GM21515 (cell line): Measurements from ENCODE around the gene TMEM151B.

ENCODE experiments used
- ATAC-seq: cut with Tn5 transposase; IDR thresholded peaks from one replicate; pipeline ENCODE4 v1.9.1; 2021; ENCODE audit not compliant: unreplicated experiment

TMEM151B gene

DNA sequence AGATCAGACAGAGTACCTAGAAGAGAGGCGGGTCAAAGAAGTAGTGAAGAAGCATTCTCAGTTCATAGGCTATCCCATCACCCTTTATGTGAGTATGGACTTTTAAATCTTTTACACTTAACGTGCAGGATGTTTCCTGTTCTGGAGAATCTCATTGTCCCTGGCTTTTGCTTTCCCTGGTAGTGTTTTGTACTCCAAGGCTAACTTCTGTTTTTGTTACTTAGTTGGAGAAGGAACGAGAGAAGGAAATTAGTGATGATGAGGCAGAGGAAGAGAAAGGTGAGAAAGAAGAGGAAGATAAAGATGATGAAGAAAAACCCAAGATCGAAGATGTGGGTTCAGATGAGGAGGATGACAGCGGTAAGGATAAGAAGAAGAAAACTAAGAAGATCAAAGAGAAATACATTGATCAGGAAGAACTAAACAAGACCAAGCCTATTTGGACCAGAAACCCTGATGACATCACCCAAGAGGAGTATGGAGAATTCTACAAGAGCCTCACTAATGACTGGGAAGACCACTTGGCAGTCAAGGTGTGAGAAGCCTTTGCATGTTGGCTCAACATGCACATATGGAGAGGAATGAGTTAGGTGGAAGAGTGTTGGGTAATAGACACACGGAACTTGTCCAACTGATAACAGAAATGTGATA is 20.1 kb upstream of the TMEM151B start:
- ATAC-seq = no peak

DNA sequence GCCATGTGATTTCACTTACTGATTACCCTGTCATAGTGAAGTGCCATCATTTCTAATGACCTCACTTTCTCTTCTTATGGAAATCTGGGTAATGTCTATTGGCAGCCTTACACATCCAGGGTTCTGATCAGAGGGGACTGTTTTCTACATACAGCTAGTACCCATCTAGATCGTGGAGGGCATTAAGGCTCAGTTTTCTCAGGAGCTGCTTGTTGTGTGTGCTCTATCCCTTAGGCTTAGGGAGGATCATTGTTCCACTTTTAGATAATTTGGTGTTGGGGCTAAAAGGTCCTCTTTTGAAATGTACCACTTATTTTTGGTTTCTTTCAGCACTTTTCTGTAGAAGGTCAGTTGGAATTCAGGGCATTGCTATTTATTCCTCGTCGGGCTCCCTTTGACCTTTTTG is 19.5 kb upstream of the TMEM151B start:
- no peak for ATAC-seq

DNA sequence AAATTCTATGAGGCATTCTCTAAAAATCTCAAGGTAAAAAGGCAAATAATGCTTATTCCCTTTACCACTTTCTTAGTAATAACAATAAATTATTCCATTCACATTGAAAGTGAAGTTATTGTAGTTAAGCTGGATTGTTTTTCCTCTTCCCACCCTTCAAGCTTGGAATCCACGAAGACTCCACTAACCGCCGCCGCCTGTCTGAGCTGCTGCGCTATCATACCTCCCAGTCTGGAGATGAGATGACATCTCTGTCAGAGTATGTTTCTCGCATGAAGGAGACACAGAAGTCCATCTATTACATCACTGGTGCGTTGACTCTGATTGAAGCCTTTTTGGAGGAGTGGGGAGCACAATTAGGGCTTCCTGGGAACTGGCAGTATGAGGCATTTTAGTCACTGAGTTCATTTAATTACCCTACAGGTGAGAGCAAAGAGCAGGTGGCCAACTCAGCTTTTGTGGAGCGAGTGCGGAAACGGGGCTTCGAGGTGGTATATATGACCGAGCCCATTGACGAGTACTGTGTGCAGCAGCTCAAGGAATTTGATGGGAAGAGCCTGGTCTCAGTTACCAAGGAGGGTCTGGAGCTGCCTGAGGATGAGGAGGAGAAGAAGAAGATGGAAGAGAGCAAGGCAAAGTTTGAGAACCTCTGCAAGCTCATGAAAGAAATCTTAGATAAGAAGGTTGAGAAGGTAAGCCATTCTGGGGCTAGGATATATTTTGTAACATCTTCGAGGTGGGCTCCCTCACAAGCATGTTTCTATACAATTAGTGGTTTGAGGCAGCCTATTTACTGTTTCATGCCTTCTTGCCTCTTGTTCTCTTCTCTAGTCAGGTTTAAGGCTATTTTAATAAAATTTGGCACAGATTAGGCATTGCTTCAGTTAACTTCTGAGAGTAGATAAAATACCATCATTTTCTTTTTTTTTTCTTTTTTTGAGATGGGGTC is 18.4 kb upstream of the TMEM151B start:
- ATAC-seq = no peak

DNA sequence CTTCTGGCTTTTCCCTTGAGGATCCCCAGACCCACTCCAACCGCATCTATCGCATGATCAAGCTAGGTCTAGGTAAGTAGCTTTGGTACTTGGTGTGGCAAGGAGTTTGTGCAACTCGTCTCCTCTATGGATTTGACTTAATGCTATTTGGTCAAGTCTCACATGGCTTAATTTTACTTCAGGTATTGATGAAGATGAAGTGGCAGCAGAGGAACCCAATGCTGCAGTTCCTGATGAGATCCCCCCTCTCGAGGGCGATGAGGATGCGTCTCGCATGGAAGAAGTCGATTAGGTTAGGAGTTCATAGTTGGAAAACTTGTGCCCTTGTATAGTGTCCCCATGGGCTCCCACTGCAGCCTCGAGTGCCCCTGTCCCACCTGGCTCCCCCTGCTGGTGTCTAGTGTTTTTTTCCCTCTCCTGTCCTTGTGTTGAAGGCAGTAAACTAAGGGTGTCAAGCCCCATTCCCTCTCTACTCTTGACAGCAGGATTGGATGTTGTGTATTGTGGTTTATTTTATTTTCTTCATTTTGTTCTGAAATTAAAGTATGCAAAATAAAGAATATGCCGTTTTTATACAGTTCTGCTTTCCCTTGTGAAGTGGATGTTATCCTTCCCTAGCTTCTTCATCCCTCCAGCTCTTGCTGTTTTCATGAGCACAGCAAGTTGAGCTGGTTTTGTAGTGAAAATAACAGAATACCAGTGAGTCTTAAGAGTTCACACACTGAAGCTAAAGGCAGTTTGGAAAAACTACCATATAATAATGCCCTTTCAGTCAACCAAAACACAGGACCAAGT is 16.7 kb upstream of the TMEM151B start:
- ATAC-seq = no peak

DNA sequence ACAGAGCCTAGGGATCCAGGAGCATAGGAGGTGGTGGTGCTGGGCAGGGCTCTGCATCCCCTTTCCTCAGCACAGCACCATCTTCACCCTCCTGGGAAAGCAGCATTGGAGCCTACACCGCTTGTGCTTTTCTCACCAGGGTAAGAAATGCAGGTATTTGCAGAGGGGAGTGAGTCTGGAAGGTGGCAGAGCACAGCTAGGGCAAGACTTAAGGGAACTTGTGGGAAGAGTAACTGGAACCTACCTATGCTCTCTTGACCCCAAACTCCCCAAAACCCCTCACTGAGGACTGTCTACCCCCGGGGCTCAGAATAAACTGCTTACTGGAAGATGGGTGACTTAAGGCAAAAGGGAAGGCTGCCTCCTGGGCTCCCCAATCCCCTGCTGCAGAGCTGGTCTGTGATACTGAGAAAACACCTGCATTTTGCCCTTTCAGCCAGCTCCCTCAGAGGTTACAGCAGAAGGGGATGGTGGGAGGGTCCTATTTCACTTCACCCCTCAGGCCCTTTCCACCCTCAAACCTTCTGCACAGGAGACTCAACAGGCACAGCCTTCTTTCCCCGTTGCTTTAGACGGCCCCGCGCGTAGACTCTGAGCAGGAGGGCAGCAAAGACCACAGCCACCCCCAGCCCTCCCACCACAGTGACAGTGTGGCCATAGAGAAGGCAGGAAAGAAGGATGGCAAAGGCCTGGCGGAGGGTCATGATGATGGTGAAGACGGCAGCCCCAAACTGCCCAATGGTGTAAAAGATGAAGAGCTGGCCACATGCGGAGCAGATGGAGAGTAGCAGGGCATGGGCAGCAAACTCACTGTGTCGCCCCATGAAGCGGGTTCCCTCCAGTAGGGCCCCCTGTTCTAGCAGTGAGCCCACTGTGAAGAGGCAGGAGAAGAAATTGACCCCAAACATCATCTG is 15.8 kb upstream of the TMEM151B start:
- no peak for ATAC-seq

DNA sequence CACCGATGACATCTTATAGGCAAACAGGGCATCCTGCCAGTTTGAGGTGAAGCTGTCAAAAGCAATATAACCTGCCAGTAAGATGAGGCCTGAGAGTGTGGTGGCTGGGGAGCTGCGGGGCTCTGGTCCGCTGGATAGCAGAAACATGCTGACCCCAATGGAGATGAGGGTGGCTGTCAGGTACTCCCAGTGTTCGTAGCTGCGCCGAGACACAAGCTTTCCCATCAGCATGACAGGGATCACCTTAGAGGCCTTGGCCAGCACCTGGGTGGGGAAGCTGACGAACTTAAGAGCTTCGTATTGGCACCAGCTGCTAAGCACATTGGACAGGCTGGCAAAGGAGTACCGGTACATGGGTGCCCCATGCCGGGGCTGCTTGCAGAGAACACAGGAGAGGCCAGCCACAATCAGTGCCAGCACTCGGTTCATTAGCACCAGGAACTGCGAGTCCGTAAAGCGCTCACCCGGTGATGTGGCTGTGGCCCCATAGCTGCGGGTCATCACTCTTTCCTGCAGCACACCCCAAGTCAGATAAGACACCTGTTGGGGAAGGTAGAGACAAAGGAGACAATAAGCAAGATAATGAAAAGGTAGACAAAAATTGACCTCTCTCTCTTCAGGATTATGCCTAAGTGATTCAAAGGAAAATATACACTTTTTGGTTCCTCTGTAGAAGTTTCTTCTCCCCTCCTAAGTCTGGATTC is 15.0 kb upstream of the TMEM151B start:
- no peak for ATAC-seq

DNA sequence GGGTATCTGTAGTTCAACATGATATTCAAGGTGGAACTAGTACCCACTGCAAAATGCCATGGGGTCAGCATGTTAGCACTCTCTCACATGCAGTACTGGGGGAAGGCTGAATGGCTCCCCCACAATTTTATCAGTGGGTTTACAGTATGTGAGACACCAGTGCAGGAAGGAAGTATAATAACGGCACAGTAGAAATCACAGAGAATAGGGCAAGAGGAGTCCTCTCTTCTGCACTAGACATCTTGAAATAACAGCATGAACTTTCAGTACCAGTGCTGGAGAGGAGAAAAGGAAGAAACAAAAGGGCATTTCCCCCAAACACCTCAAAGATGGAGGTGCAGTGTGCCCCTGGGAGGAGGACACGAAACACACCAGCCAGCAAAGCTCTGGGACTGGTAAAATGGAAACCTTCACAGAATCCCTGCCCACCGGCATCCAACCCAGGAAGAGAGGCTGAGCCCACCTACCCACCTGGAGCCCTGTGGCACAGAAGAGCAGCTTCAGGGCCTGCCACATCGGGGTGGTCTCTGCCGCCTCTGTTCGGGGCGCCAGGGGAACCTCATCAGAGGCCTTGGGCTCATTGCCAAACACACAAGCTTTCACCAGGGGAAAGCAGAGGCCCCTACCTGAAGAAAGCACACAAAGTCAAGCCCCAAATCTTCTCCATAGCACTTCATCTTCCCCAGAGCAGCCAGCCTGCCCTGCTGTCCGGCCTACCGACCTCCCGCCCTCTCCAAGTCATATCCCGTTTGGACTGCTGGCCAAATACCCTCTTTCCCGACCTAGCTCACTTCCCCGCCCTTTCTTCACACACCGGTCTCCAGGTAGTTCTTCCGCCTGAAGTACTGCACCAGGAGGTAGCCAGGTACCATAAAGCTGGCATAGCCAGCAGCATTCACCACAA is 14.1 kb upstream of the TMEM151B start:
- no peak for ATAC-seq

DNA sequence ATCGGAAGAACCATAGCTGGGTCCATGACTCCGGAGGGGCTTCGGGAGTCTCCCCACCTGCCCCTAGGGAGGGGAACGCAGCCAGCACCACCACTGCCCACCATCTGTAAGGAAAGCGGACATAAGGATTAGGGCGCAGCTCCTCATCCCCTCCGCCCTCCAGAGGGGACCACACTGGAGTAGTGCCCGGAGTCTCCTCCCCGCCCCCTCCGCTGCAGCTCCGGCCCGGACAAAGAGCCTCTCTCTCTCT is 13.6 kb upstream of the TMEM151B start:
- no peak for ATAC-seq

DNA sequence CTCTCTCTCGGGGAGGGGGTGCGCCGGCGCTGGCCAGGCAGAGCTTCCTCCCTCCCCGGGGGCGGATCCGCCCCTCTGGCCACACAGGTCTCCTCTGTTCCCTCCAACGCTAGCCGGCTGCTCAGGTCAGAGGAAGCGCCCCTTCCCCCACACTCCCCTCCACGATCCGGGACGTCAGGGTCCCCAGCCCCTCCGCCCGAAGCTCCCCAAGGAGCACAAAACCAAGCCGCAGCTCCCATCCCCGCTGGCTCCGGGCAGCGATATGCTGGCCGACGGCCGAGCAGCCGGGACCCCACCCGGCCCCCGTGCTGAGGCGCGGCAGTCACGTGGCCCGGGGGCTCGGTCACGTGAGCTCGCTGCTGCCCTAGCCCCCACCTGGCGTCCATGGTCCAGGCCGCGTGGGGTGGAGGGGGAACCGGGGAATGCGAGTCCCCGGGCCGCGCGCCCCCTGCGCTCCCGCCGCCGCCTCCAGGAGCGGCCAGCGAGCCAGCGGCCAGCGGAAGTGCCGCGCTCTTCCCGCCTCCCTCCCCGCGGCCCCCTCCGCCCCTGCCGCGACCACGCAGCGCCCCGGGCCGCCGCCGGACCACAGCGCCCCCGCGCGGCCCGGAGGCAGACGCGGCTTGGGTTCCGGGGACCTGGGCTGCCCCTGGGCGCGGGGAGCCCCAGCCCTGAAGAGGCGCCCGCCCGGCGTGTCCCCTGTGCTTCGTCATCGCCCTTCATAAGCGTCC is 13.1 kb upstream of the TMEM151B start, which contains the start of gene SLC35B2:
Gene SLC35B2 (minus strand): TSS at position 504 of the 728 bp plus-strand sequence. CDS start 118 bp downstream, at position 386.
- peak; percentile 39 for ATAC-seq

DNA sequence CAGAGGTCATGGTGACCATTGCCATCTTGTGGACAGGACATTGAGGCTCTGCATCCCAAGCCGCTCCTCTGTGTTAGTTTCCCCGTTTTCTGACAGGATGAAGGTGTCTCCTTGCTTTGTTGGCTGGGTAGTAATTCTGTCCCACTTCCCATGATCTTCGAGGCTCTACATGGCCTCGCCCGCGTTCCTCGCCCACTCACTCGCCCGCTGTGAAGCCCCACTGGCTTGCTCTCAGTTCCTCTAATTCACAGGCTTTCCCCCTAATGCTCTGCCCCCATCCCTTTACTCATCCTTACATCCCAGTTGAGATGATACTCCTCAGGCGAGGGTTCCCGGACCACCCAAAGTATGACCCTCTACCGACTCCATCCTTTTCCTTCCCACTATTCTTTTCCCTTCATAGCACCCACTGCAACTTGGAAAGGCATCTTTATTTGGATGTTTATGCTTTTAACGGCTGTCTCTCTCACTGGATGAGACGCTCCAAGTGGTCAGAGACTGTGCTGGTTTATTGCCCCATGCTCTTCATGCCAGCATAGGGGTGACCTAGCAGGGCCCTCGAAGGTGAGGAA is 12.4 kb upstream of the TMEM151B start:
- peak; percentile 2 for ATAC-seq

DNA sequence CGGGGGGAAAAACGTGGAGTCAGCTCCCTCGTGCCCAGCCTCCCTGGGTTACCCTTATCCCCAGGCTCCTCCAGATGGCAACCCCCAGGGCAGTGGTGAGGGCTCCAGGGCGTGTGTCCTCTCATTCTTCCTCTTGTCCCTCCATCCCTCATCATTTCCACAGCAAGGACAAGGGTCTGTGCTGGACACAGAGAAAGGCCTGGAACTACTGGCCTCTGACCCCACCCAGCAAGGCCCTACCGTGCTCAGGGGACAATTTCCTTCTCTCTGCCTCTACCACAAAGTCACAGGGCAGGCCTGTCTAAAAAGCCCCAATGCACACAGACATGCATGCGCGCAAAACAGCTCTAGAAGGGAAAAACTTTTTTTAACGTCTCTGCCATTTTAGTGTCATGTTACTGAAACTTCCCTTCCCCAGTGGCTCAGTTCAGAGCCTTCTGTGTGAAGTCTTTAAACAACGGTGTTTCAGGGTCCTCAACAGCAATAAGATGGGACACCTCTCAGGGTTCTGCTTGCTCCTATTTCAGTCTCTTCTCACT is 11.9 kb upstream of the TMEM151B start:
- ATAC-seq = no peak

DNA sequence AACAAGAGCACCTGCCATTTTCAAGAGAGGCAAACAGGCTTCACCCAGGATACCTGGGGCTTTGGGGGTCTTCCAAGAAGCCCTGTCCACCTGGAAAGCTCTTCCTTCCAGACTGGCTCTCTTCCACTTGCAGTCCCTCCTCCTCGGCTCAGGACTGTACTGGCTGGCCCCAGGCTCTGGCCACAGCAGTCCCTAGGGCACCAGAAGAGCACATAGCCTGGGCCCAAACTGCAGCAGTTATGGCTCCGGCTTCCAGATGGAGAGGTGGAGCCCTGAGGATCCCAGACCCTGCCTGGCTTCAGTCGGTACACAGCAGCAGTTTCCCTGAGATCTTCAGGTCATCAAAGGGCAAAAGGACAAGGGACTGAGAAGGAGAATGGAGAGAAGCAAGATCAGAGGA is 11.3 kb upstream of the TMEM151B start:
- no peak for ATAC-seq

DNA sequence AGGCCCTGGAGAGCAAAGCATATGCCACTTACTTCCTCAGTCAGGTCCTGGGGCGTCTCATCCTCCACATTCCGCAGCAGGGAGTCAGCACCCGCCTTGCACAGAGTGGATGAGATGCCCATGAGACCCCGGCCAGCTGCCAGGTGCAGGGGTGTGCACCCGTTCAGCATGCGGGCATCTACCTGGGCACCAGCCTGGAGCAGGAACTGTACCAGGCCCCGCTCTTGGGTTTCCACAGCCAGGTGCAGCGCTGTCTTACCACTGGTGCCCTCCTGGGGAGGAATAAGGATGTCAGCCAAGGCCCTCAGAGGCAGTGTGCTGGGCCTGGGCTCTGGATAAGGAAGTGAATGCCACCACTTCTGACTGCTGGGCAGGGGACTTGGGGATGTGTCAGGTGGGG is 10.2 kb upstream of the TMEM151B start:
- no peak for ATAC-seq

DNA sequence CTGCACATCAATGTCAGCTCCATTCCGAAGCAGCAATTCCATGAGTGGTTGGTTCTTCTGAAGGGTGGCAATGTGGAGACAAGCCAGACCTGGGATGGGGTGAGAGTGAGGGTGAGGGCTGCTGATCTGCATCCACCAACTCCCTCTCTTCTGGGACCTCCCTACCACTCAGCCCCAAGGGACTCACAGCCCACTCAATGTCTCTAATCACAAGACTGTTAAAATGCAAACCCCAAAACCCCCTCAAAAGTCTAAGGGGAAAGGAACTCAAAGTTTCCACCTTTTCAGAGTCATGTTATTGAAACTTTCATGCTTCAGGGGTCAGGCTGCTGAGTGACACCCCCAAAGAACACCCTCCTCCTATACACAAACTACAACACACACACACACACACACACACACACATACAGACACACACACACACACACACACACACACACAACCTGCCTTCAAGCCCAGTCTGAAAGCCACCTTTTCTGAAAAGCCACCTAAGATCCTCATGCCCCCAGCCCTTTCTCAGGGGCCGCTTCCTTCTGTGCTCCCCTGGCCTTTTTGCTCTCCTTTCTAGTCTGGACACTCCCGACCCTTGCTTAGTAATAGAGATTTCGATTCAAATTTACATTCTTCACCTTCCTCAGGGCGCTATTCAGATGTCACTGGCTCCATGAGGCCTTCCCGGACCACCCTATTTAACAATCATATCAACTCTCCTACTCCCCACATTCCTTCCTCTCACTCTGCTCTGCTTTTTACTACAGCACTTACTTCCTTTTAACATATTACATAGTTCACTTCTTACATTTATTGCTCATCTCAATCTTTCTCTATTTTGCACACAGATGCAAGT is 9.6 kb upstream of the TMEM151B start:
- no peak for ATAC-seq

DNA sequence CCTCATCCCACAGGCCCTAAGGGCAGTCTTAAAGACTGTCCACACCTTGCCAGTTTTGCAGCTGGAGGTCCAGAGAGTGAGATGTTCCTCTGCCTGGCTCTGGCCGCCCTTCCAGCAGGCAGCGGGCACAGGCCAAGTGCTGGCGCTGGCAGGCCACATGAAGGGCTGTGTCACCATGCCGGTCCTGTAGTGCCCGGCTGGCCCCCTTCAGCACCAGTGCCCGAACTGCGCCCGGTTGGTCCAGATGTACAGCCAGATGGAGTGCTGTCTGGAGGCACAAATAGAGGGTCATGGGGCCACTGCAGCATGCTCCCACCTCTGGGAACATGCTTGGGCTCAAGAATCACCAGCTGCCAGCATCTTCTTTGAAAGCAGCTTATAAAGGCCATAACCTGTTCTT is 8.7 kb upstream of the TMEM151B start:
- ATAC-seq = no peak

DNA sequence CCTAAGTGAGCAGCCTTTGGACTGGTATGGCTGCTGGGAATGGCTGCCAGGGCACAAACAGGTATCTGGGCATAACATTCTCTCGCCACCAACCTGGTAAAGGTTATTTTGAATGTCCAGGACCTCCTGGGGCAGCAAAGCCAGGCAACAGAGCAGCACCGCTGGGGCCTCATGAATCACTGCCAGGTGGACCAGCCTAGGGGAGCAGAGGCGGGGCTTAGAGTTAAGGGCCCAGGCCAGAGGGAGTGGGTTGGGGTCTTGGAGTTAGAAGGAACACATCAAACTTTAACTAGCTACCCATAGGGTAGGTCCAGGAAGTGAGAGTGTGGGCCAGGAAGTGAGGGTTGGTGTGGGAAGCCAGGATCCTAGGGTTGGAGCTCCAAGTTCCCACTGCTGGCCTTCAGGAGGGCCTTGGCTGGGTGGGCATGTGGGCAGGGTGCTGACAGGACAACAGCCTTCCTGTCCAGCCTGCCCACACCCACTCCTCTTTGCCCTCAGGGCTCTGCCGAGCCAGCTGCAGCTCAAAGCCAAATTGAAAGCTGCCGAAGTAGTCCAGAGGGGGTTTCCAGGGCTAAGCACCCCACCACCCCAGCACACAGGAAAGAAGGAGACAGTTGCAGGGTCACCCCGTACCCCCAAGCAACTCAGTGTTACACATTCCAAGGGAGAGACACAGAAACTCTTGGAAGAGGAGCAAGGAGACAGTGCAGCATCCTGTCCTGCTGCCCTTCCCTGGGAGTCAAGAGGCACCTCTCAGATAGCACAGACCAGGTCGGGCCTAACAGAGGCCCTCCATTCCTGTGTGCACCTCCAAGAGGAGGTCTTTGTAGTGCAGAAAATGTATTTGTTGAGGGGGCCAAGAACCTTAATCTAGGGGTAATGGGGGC is 7.5 kb upstream of the TMEM151B start:
- no peak for ATAC-seq
